Measurements from ENCODE around the gene USP3.

Gene USP3

GRCh38 chr15:63502137-63502766 lies 2.1 kb upstream of the USP3 start:
- H3K4ac ChIP-seq (ENCODE audit: low read depth, low read length), result no peak overlapping the region
- no peak overlapping the region for H3K56ac ChIP-seq (ENCODE audit: low read length)
- H4K5ac ChIP-seq (ENCODE audit: low read length), result no peak overlapping the region
- H3K36me3 ChIP-seq (ENCODE audit: control insufficient read depth, insufficient read depth, low read length), result no peaks in the 10 kb centered on the region
- no peak overlapping the region for H3K23ac ChIP-seq (ENCODE audit: low read length)
- H3K4me1 ChIP-seq (ENCODE audit: control insufficient read depth, low read depth, low read length), result peaks cover 15% of the 10 kb centered on the region
- H2BK5ac ChIP-seq (ENCODE audit: low read length), result no peak overlapping the region
- no peak overlapping the region for H3K27ac ChIP-seq (ENCODE audit: low read depth, low read length)
- no peak for DNase-seq
- H3K79me1 ChIP-seq (ENCODE audit: low read length), result peaks cover 9% of the 10 kb centered on the region
- H3K18ac ChIP-seq (ENCODE audit: low read length), result no peak overlapping the region
- H4K8ac ChIP-seq (ENCODE audit: low read depth, low read length), result no peak overlapping the region
- H3K9ac ChIP-seq (ENCODE audit: low read length), result no peak overlapping the region
- peaks cover 3% of the 10 kb centered on the region for H3K27me3 ChIP-seq (ENCODE audit: insufficient read depth, low read length, poor library complexity)
- H2BK120ac ChIP-seq (ENCODE audit: low read depth, low read length), result no peak overlapping the region
- no peak overlapping the region for H2AK5ac ChIP-seq (ENCODE audit: low read length)
- H2BK15ac ChIP-seq (replicated peaks; ENCODE audit: low read depth), result no peak overlapping the region
- WGBS (ENCODE audit: extremely low coverage, insufficient coverage, low lambda C conversion rate), result no CpG with 5 or more reads among the region's 15 CpGs
- no peak overlapping the region for H3K4me2 ChIP-seq (ENCODE audit: low read length)
- H3K4me3 ChIP-seq (ENCODE audit: low read length), result no peak overlapping the region
- peaks cover 12% of the 10 kb centered on the region for H3K79me2 ChIP-seq (ENCODE audit: control insufficient read depth, insufficient read depth, low read length)

GRCh38 chr15:63502843-63503738 lies 1.3 kb upstream of the USP3 start:
- Histone ChIP-seq H3K4me3 (ENCODE audit: low read length) (peak overlapping the region; percentile 67), H3K23ac (ENCODE audit: low read length) (peak overlapping the region; percentile 38), H3K9ac (ENCODE audit: low read length) (peak overlapping the region; percentile 38), H3K4me1 (ENCODE audit: control insufficient read depth, low read depth, low read length) (peaks cover 15% of the 10 kb centered on the region), H4K5ac (ENCODE audit: low read length) (no peak overlapping the region), H3K4ac (ENCODE audit: low read depth, low read length) (peak overlapping the region; percentile 17), H3K27ac (ENCODE audit: low read depth, low read length) (no peak overlapping the region), H3K18ac (ENCODE audit: low read length) (peak overlapping the region; percentile 53), H3K27me3 (ENCODE audit: insufficient read depth, low read length, poor library complexity) (peaks cover 3% of the 10 kb centered on the region), H4K8ac (ENCODE audit: low read depth, low read length) (no peak overlapping the region), H3K36me3 (ENCODE audit: control insufficient read depth, insufficient read depth, low read length) (no peaks in the 10 kb centered on the region), H2BK5ac (ENCODE audit: low read length) (no peak overlapping the region), H3K79me1 (ENCODE audit: low read length) (peaks cover 11% of the 10 kb centered on the region), H2BK15ac (replicated peaks; ENCODE audit: low read depth) (no peak overlapping the region), H3K4me2 (ENCODE audit: low read length) (peak overlapping the region; percentile 73), H3K56ac (ENCODE audit: low read length) (peak overlapping the region; percentile 83), H2AK5ac (ENCODE audit: low read length) (no peak overlapping the region), H3K79me2 (ENCODE audit: control insufficient read depth, insufficient read depth, low read length) (peaks cover 15% of the 10 kb centered on the region), H2BK120ac (ENCODE audit: low read depth, low read length) (no peak overlapping the region)
- no CpG with 5 or more reads among the region's 34 CpGs for WGBS (ENCODE audit: extremely low coverage, insufficient coverage, low lambda C conversion rate)
- DNase-seq, result peak; percentile 93

GRCh38 chr15:63503739-63504246 lies 600 bp upstream of the USP3 start:
- no CpG with 5 or more reads among the region's 28 CpGs for WGBS (ENCODE audit: extremely low coverage, insufficient coverage, low lambda C conversion rate)
- Histone ChIP-seq H2BK5ac (ENCODE audit: low read length) (no peak overlapping the region), H4K5ac (ENCODE audit: low read length) (no peak overlapping the region), H3K79me2 (ENCODE audit: control insufficient read depth, insufficient read depth, low read length) (peaks cover 18% of the 10 kb centered on the region), H3K23ac (ENCODE audit: low read length) (peak overlapping the region; percentile 51), H3K36me3 (ENCODE audit: control insufficient read depth, insufficient read depth, low read length) (no peaks in the 10 kb centered on the region), H2BK15ac (replicated peaks; ENCODE audit: low read depth) (no peak overlapping the region), H3K56ac (ENCODE audit: low read length) (peak overlapping the region; percentile 83), H3K27me3 (ENCODE audit: insufficient read depth, low read length, poor library complexity) (peaks cover 3% of the 10 kb centered on the region), H3K18ac (ENCODE audit: low read length) (peak overlapping the region; percentile 65), H3K4me2 (ENCODE audit: low read length) (peak overlapping the region; percentile 73), H2BK120ac (ENCODE audit: low read depth, low read length) (no peak overlapping the region), H3K79me1 (ENCODE audit: low read length) (peaks cover 11% of the 10 kb centered on the region), H3K4me1 (ENCODE audit: control insufficient read depth, low read depth, low read length) (peaks cover 15% of the 10 kb centered on the region), H3K4ac (ENCODE audit: low read depth, low read length) (peak overlapping the region; percentile 26), H3K4me3 (ENCODE audit: low read length) (peak overlapping the region; percentile 67), H3K27ac (ENCODE audit: low read depth, low read length) (peak overlapping the region; percentile 47), H2AK5ac (ENCODE audit: low read length) (no peak overlapping the region), H3K9ac (ENCODE audit: low read length) (peak overlapping the region; percentile 38), H4K8ac (ENCODE audit: low read depth, low read length) (no peak overlapping the region)
- peak; percentile 93 for DNase-seq

GRCh38 chr15:63504979-63505841 lies 817 bp downstream of the USP3 start:
- Histone ChIP-seq H2BK120ac (ENCODE audit: low read depth, low read length) (peak overlapping the region; percentile 34), H3K27ac (ENCODE audit: low read depth, low read length) (peak overlapping the region; percentile 81), H3K79me2 (ENCODE audit: control insufficient read depth, insufficient read depth, low read length) (peaks cover 19% of the 10 kb centered on the region), H3K23ac (ENCODE audit: low read length) (peak overlapping the region; percentile 39), H3K4ac (ENCODE audit: low read depth, low read length) (peak overlapping the region; percentile 87), H3K56ac (ENCODE audit: low read length) (peak overlapping the region; percentile 99), H4K5ac (ENCODE audit: low read length) (no peak overlapping the region), H3K9ac (ENCODE audit: low read length) (peak overlapping the region; percentile 98), H2BK5ac (ENCODE audit: low read length) (no peak overlapping the region), H3K79me1 (ENCODE audit: low read length) (peaks cover 12% of the 10 kb centered on the region), H3K4me3 (ENCODE audit: low read length) (peak overlapping the region; percentile 94), H2BK15ac (replicated peaks; ENCODE audit: low read depth) (no peak overlapping the region), H2AK5ac (ENCODE audit: low read length) (no peak overlapping the region), H3K36me3 (ENCODE audit: control insufficient read depth, insufficient read depth, low read length) (no peaks in the 10 kb centered on the region), H3K4me1 (ENCODE audit: control insufficient read depth, low read depth, low read length) (peaks cover 15% of the 10 kb centered on the region), H3K27me3 (ENCODE audit: insufficient read depth, low read length, poor library complexity) (peaks cover 3% of the 10 kb centered on the region), H3K18ac (ENCODE audit: low read length) (peak overlapping the region; percentile 92), H4K8ac (ENCODE audit: low read depth, low read length) (no peak overlapping the region), H3K4me2 (ENCODE audit: low read length) (peak overlapping the region; percentile 76)
- DNase-seq, result peak; percentile 79
- no CpG with 5 or more reads among the region's 79 CpGs for WGBS (ENCODE audit: extremely low coverage, insufficient coverage, low lambda C conversion rate)

GRCh38 chr15:63505842-63506222 lies 1.4 kb downstream of the USP3 start:
- Histone ChIP-seq H4K5ac (ENCODE audit: low read length) (no peak overlapping the region), H3K79me1 (ENCODE audit: low read length) (peaks cover 12% of the 10 kb centered on the region), H3K27ac (ENCODE audit: low read depth, low read length) (no peak overlapping the region), H2AK5ac (ENCODE audit: low read length) (no peak overlapping the region), H3K23ac (ENCODE audit: low read length) (no peak overlapping the region), H3K4me3 (ENCODE audit: low read length) (peak overlapping the region; percentile 94), H3K79me2 (ENCODE audit: control insufficient read depth, insufficient read depth, low read length) (peaks cover 21% of the 10 kb centered on the region), H2BK15ac (replicated peaks; ENCODE audit: low read depth) (no peak overlapping the region), H3K9ac (ENCODE audit: low read length) (peak overlapping the region; percentile 98), H3K4me1 (ENCODE audit: control insufficient read depth, low read depth, low read length) (peaks cover 14% of the 10 kb centered on the region), H4K8ac (ENCODE audit: low read depth, low read length) (no peak overlapping the region), H2BK5ac (ENCODE audit: low read length) (no peak overlapping the region), H3K4me2 (ENCODE audit: low read length) (peak overlapping the region; percentile 76), H3K4ac (ENCODE audit: low read depth, low read length) (no peak overlapping the region), H3K27me3 (ENCODE audit: insufficient read depth, low read length, poor library complexity) (peaks cover 3% of the 10 kb centered on the region), H3K56ac (ENCODE audit: low read length) (peak overlapping the region; percentile 99), H2BK120ac (ENCODE audit: low read depth, low read length) (no peak overlapping the region), H3K36me3 (ENCODE audit: control insufficient read depth, insufficient read depth, low read length) (no peaks in the 10 kb centered on the region), H3K18ac (ENCODE audit: low read length) (no peak overlapping the region)
- WGBS (ENCODE audit: extremely low coverage, insufficient coverage, low lambda C conversion rate), result no CpG with 5 or more reads among the region's 8 CpGs
- DNase-seq, result no peak
